ENCODE results near the gene IMPG1. TPM values are rescaled to one million over a fixed set of nuclear protein-coding genes. Genes with fewer than 3 reads are reported as not detected.

The IMPG1 gene
- not detected for total RNA-seq

GRCh38 chr6:76072562-76072961 lies at the start of gene IMPG1:
TSS of gene IMPG1 (minus strand) at chr6:76072662. CDS start at chr6:76072488, 174 bp downstream.
- Histone ChIP-seq H3K27ac (no peak within 1 kb of the TSS), H3K9me3 (no peaks in the 10 kb centered on the region), H3K4me1 (no peaks in the 10 kb centered on the region), H3K27me3 (no peaks in the 10 kb centered on the region), H3K36me3 (no peaks in the 10 kb centered on the region), H3K4me3 (no peak within 1 kb of the TSS)
- TF ChIP-seq POLR2AphosphoS5 (IDR thresholded peaks at IDR 0.05) (no peak), POLR2A (IDR thresholded peaks at IDR 0.05) (no peak), EP300 (IDR thresholded peaks at IDR 0.05) (no peak), CTCF (IDR thresholded peaks at IDR 0.05) (no peak)
- DNase-seq (ENCODE audit: low spot score in 2 of 2), result no peak

- TF ChIP-seq POLR2A (IDR thresholded peaks at IDR 0.05), result no peak
- no peaks in the 10 kb centered on the region for H3K4me1 ChIP-seq
- H3K4me3 ChIP-seq, result no peak overlapping the region
- H3K9me3 ChIP-seq, result peaks cover 10% of the 10 kb centered on the region
- no peaks in the 10 kb centered on the region for H3K27me3 ChIP-seq
- no peak for DNase-seq (ENCODE audit: low spot score in 2 of 2)
- no peaks in the 10 kb centered on the region for H3K36me3 ChIP-seq
- no peak overlapping the region for H3K27ac ChIP-seq
Measured at GRCh38 chr6:76120302-76120701, 47.8 kb upstream of the IMPG1 start.

DNA sequence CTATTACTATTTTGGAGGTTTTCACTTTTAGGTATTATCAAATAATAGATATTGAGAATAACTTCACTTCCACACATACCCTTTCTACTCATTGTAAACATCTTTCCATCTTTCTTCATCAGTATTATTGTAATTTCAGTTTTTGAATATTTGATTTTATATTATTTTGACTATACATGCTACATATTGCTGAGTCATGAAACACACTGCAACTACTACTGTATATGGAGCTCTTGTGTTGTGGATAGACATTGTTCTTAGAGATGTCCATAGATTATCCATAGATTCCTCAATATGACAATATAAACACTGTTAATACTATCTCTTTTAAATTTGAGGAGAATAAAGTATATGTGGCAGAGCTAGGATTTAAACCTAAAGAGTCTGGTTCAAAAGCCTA lies 819 bp upstream of the IMPG1 start:
- Histone ChIP-seq H3K4me1 (no peaks in the 10 kb centered on the region), H3K27ac (no peak overlapping the region), H3K9me3 (no peaks in the 10 kb centered on the region), H3K4me3 (no peak overlapping the region), H3K27me3 (no peaks in the 10 kb centered on the region), H3K36me3 (no peaks in the 10 kb centered on the region)
- no peak for DNase-seq (ENCODE audit: low spot score in 2 of 2)
- TF ChIP-seq POLR2AphosphoS5 (IDR thresholded peaks at IDR 0.05) (no peak), CTCF (IDR thresholded peaks at IDR 0.05) (no peak), POLR2A (IDR thresholded peaks at IDR 0.05) (no peak), EP300 (IDR thresholded peaks at IDR 0.05) (no peak)

- H3K27ac ChIP-seq, result no peak overlapping the region
- no peak for DNase-seq (ENCODE audit: low spot score in 2 of 2)
- H3K9me3 ChIP-seq, result no peaks in the 10 kb centered on the region
- H3K36me3 ChIP-seq, result no peaks in the 10 kb centered on the region
- WGBS, result 79% methylated on average over 1 of the region's 1 CpG
- H3K4me3 ChIP-seq, result no peak overlapping the region
- H3K27me3 ChIP-seq, result no peaks in the 10 kb centered on the region
- H3K4me1 ChIP-seq, result no peaks in the 10 kb centered on the region
- TF ChIP-seq POLR2A (IDR thresholded peaks at IDR 0.05) (no peak), POLR2AphosphoS5 (IDR thresholded peaks at IDR 0.05) (no peak), EP300 (IDR thresholded peaks at IDR 0.05) (no peak), CTCF (IDR thresholded peaks at IDR 0.05) (no peak)
Measured at GRCh38 chr6:76057469-76057868, 15.0 kb downstream of the IMPG1 start.

DNA sequence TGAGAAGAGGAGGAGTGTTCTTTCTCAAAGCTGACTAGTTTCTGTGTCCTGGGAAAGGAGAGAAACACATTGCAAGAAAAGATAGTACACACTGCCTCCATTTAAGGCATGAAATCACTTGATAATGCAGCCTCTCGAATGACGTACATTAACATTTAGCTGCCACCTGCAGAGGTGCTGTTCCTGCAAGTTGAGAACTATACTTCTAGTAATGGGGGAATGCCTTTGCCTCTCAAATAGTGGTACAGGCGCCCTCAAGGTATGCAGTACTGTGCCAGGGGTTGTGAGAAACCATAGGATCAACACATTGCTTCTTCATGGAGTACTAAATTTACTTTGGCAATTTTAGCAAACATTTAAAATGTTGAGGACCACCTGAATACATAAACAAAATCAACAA lies 20.1 kb downstream of the IMPG1 start:
- 67% methylated on average over 3 of the region's 3 CpGs for WGBS
- Histone ChIP-seq H3K4me1 (no peaks in the 10 kb centered on the region), H3K4me3 (no peak overlapping the region), H3K27me3 (no peaks in the 10 kb centered on the region), H3K9me3 (no peaks in the 10 kb centered on the region), H3K27ac (no peak overlapping the region), H3K36me3 (no peaks in the 10 kb centered on the region)
- TF ChIP-seq CTCF (IDR thresholded peaks at IDR 0.05) (no peak), EP300 (IDR thresholded peaks at IDR 0.05) (no peak), POLR2A (IDR thresholded peaks at IDR 0.05) (no peak), POLR2AphosphoS5 (IDR thresholded peaks at IDR 0.05) (no peak)
- DNase-seq (ENCODE audit: low spot score in 2 of 2), result no peak

DNA sequence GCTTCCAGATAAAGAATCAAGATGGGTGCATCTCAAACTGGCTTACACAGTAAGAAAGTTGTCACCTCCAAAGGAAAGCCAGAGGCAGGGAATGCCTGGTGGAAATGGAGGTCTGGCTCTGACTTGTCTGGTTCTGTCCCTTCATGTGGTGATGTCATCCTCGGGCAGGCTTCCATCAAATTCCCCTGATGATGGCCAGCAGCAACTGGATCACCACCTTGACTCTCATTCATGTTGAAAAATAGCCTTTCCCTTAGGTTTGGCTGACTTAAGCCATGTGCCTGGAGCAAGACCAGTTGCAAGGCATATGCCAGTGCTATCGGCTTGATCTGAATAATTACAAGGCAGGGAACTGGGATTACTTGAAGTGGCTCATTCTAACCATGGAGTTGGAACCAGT lies 28.8 kb downstream of the IMPG1 start:
- 37% methylated on average over 2 of the region's 2 CpGs for WGBS
- TF ChIP-seq POLR2A (IDR thresholded peaks at IDR 0.05) (no peak), CTCF (IDR thresholded peaks at IDR 0.05) (no peak), EP300 (IDR thresholded peaks at IDR 0.05) (no peak), POLR2AphosphoS5 (IDR thresholded peaks at IDR 0.05) (no peak)
- DNase-seq (ENCODE audit: low spot score in 2 of 2), result no peak
- H3K4me1 ChIP-seq, result no peaks in the 10 kb centered on the region
- H3K27ac ChIP-seq, result no peak overlapping the region
- H3K27me3 ChIP-seq, result no peaks in the 10 kb centered on the region
- H3K36me3 ChIP-seq, result no peaks in the 10 kb centered on the region
- H3K4me3 ChIP-seq, result no peak overlapping the region
- peaks cover 7% of the 10 kb centered on the region for H3K9me3 ChIP-seq
